ENCODE results near the gene TPD52L1.

DNA sequence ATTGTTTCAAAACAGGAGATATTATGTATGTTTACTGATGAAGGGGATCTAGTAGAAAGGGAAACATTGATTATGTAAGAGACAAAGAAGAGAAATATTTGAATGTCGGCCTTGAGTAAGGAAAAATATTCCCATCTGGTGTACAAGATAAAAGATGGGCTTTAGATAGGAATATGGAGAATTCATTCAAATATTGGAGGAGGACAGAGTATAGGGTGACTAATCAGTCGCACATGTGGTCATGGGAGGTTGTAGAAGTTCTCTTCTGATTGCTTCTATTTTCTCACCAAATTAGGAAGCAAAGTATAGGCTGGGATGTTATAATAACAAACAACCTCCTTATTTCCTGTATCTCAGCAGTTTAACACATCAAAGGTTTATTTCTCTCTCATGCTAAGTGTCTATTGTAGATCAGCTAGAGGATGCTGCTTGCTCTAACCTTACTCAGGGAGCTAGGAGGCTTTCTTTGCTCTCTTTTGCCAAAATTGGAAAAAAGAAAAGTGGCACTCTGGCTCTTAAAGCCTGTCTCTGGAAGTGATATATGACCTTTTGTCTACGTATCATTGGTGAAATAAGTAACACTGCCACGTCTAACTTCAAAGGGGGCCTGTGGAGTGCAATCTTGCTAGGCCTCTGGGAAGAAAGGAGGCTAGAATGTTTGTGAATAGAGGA is 149.4 kb downstream of the TPD52L1 start:
- TF ChIP-seq GATA3 (IDR thresholded peaks at IDR 0.05; ENCODE audit: low read depth, low read length) = no peak
- TF ChIP-seq GATA2 (IDR thresholded peaks at IDR 0.05; ENCODE audit: low read depth, low read length) = no peak

Data from SH-SY5Y (cell line).